ENCODE results near the gene CACNA1G.

CACNA1G gene

GRCh38 chr17:50523208-50523607 lies 37.3 kb upstream of the CACNA1G start:
- DNase-seq (ENCODE audit: low spot score), result no peak
- TF ChIP-seq CTCF (IDR thresholded peaks at IDR 0.05; ENCODE audit: borderline replicate concordance, control extremely low read depth, extremely low read depth, insufficient read depth, missing control alignments), result no peak
- in situ Hi-C loops (cut with MboI; ENCODE audit: low sequenced_read_pairs, unreplicated experiment), result no loop called here

- no peak for DNase-seq (ENCODE audit: low spot score)
- in situ Hi-C loops (cut with MboI; ENCODE audit: low sequenced_read_pairs, unreplicated experiment), result no loop called here
- no peak for TF ChIP-seq CTCF (IDR thresholded peaks at IDR 0.05; ENCODE audit: borderline replicate concordance, control extremely low read depth, extremely low read depth, insufficient read depth, missing control alignments)
Observed at GRCh38 chr17:50524838-50525237, 35.7 kb upstream of the CACNA1G start.

- in situ Hi-C loops (cut with MboI; ENCODE audit: low sequenced_read_pairs, unreplicated experiment), result no loop called here
Observed at GRCh38 chr17:50527155-50527762, 33.3 kb upstream of the CACNA1G start.

GRCh38 chr17:50527949-50528474 lies 32.5 kb upstream of the CACNA1G start:
- no peak for DNase-seq (ENCODE audit: low spot score)
- no peak for TF ChIP-seq CTCF (IDR thresholded peaks at IDR 0.05; ENCODE audit: borderline replicate concordance, control extremely low read depth, extremely low read depth, insufficient read depth, missing control alignments)
- in situ Hi-C loops (cut with MboI; ENCODE audit: low sequenced_read_pairs, unreplicated experiment), result no loop called here

More at GRCh38 chr17:50527155-50527762, 33.3 kb upstream of the CACNA1G start:
- TF ChIP-seq CTCF (IDR thresholded peaks at IDR 0.05; ENCODE audit: borderline replicate concordance, control extremely low read depth, extremely low read depth, insufficient read depth, missing control alignments), result no peak
- DNase-seq (ENCODE audit: low spot score), result no peak

- TF ChIP-seq CTCF (IDR thresholded peaks at IDR 0.05; ENCODE audit: borderline replicate concordance, control extremely low read depth, extremely low read depth, insufficient read depth, missing control alignments), result no peak
- no peak for DNase-seq (ENCODE audit: low spot score)
- in situ Hi-C loops (cut with MboI; ENCODE audit: low sequenced_read_pairs, unreplicated experiment), result no loop called here
Observed at GRCh38 chr17:50529849-50530248, 30.7 kb upstream of the CACNA1G start.

- no peak for DNase-seq (ENCODE audit: low spot score)
- no peak for TF ChIP-seq CTCF (IDR thresholded peaks at IDR 0.05; ENCODE audit: borderline replicate concordance, control extremely low read depth, extremely low read depth, insufficient read depth, missing control alignments)
- in situ Hi-C loops (cut with MboI; ENCODE audit: low sequenced_read_pairs, unreplicated experiment), result no loop called here
Observed at GRCh38 chr17:50531428-50532025, 29.0 kb upstream of the CACNA1G start.
